ENCODE measurements around the gene SYNPR.
"Not testable (repeated sequence)": the region's sequence is repeated elsewhere in the genome, so short reads cannot be mapped to it uniquely, and the experiment has no call there.

The SYNPR gene

GRCh38 chr3:63278171-63279004 lies at the start of gene SYNPR:
Gene SYNPR, plus strand, starts transcription at chr3:63278308.
- DNase-seq, result no peak

DNA sequence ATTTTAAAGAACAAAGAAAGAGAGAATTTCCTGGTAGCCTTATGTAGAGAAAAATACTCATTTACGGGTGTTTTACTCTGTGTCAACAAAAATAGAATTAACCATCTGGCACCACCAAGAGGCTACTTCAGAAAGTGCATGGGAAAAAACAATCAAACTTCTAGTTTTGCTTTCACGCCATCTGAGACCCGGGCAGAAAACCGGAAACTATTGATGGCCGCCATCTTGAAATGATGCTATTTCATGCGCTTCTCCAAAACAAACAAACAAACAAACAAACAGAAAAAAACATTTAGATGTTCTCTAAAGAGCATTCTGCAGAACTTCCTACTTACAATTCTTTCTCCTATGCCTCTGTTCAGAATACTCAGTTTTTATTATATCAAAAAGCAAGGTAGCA lies 49.4 kb upstream of the SYNPR start:
- DNase-seq, result no peak

DNA sequence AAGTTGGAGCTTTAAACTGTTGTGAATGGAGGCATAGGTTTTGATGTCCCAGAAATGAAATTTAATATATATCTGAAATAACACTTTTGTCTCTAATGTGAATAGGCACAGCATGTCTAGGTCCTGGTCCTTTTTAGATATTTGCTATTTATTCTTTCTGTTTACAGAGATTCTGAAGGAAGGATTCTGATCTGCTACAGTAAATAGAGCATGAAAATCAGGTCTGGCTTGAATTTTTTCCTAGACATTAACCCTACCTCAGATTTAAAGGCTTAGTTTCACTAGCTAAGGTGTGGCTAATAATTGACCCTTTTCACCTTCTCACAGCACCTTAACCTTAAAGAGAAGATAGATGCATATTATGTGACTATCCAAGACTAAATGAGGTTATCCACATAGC lies 48.0 kb upstream of the SYNPR start:
- no peak for DNase-seq

- no peak for DNase-seq
These were observed 46.5 kb upstream of the SYNPR start for GRCh38 chr3:63231643-63232042.

DNA sequence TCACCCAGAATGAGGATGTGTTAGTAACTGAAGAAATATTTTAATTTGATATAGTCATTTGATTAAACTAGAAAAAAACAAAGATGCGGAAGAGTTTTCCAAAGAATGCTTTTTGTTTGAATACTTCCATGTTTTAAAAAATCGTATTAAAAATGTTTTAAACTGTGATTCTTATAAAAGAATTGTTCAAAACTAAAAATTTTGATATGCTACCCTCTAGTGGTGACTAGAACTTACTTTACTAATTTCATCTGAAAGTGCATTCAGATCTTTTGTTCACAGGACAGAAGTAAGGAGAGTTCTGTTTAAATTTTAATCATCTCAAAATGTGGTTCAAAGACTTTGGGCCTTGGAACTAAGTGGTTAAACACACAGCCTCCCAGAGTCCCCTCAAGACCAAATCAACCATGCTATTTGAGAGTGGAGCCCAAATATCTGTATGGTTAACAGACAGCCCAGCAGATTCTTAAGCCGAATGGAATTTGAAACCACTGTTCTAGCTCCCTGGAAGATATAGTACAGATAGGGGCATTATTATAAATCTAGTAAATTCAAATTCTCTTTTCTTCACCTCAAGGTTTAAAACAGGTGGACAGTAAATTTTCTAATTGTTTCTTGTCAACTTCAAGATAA lies 45.2 kb upstream of the SYNPR start:
- DNase-seq, result no peak

GRCh38 chr3:63240381-63240902 lies 37.7 kb upstream of the SYNPR start:
- DNase-seq, result no peak

DNA sequence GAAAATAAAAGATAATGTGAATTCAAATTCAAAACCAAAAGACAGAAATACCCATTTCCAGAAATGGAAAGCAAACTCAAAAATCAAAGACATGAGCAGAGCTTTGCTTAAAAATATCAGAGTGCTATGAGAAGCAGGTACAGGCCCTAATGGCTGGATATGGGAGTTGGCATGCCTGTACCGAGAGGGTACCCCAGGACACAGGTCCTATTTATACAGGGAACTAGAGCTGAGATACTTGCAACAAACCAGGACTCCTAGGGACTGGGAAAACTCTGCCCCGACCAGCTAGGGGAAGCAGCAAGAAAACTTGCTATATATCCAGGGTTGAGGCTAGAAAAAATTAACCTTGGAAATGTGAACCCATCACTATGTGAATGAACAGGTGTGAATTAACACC lies 36.0 kb upstream of the SYNPR start:
- no peak for DNase-seq

- no peak for DNase-seq
These were observed 33.6 kb upstream of the SYNPR start for GRCh38 chr3:63244486-63244885.

DNA sequence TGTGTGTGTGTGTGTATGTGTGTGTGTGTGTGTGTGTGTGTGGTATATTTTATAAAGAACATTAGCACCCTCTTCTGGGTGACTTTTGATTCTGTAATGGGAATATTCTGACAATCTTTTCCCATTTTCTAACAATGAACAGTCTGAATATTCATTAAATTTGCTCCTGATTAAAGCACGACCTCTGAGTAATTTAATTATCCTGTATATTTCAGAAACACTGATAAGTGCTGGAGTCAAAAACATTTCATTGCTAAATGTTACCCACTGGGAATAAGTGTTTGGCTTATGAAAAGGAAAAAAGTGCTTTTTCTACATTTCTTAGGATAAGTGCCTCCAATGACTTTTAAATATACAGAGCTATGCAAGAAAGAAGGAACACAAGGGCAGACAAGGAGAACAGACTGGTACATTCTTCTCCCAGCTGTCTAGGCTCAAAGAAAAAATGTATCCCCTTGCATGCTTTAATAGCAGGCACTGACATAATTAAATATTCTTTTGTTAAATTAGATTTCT lies 32.3 kb upstream of the SYNPR start:
- DNase-seq, result no peak

GRCh38 chr3:63248015-63248414 lies 30.1 kb upstream of the SYNPR start:
- DNase-seq, result no peak

DNA sequence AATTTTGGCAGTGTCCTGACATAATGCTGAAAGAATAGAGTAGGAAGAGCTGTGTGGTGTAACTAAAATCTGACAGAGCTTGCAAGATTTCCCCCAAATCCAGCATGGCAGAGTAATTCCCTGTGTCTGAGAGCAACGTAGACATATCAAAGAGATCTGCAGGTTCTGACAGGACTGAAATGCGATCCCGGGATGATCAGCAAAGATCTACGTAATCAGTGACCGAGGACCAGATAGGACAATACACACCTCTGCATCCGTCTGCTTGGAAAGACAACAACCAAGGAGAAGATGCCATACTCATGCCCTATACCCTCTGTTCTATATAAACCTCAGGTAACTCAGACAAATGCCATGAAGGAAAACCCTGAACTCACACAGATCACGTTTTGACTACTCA lies 26.6 kb upstream of the SYNPR start:
- DNase-seq, result no peak

DNA sequence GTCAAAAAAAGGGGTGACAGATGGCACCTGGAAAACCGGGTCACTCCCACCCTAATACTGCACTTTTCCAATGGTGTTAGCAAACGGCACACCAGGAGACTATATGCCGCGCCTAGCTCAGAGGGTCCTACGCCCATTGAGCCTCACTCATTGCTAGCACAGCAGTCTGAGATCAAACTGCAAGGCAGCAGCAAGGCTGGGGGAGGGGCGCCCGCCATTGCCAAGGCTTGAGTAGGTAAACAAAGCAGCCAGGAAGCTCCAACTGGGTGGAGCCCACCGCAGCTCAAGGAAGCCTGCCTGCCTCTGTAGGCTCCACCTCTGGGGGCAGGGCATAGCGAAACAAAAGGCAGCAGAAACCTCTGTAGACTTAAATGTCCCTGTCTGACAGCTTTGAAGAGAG lies 22.3 kb upstream of the SYNPR start:
- not testable (repeated sequence) for DNase-seq

DNA sequence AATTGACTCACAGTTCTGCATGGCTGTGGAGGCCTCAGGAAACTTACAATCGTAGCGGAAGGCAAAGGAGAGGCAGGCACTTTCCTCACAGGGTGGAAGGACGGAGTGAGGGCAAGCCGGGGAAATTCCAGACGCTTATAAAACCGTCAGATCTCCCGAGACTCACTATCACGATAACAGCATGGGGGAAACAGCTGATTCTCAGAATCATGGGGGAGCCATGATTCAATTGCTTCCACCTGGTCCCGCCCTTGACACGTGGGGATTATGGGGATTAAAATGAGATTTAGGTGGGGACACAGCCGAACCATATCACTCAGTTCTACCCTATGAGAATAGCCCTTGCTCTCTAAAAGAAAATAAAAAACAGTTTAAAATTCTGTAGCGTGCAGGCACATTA lies 13.4 kb upstream of the SYNPR start:
- no peak for DNase-seq

DNA sequence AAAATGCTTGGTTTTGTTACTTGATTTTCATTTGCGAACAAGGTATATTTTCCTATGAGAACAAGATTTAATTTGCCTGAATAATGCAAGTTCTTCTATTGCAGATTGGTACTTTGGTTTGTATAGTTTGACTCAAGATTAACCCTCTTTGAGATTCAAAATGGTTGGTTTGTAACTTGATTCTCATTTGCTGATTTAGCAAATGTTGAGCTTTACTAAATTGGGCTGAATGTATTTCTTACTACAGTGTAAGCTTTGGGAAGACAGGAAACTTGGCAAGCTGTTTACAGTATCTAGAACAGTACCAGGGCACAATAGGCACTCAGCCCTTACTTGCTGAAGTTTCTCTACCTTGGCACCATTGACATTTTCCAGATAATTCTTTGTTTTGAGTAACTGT lies 3.7 kb upstream of the SYNPR start:
- DNase-seq, result no peak

- DNase-seq, result no peak
These were observed 1.1 kb downstream of the SYNPR start for GRCh38 chr3:63279005-63279841.

DNA sequence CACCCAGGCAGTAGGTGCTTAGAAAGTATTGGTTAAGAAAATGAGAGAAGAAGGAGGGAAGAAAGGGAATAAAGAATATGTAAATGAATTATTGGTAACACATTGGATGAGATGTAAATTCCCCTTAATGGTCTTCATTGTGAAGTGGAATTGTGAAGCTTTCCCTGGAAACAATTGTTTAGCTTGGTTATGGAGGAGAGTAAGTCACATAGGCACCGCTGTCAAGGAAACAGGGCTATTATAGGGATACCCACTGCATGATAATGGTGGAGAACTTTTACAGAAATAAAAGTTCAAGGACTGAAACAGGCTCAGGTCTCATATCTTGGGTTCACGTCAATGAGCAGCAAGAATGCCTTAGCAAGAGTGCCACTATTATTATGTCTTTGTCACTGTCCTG lies 9.5 kb downstream of the SYNPR start:
- no peak for DNase-seq

GRCh38 chr3:63290686-63291085 lies 12.6 kb downstream of the SYNPR start:
- no peak for DNase-seq

GRCh38 chr3:63294332-63294731 lies 16.2 kb downstream of the SYNPR start:
- DNase-seq, result no peak

- no peak for DNase-seq
These were observed 17.2 kb downstream of the SYNPR start for GRCh38 chr3:63295356-63295755.

- DNase-seq, result no peak
These were observed 17.7 kb downstream of the SYNPR start for GRCh38 chr3:63295806-63296205.

DNA sequence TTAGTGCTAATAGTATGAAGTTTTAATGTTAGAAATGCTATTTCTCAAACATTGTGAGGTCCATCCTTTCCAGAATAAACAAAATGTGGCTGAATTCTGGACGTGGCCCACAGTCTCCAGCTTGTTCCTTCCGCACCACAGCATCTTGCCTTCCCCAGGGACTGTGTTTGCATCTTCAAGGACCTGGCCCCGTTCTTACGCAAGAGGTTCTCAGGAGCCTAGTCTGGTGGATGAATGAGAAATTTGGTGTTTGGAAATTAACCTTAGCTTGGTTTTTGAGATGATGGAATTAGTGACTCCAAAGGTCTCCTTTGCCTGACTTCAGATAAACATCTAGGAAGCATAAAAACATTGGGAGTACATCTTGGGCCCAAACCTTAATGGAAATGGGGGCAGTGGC lies 18.1 kb downstream of the SYNPR start:
- no peak for DNase-seq

- DNase-seq, result no peak
These were observed 25.1 kb downstream of the SYNPR start for GRCh38 chr3:63303238-63303637.

DNA sequence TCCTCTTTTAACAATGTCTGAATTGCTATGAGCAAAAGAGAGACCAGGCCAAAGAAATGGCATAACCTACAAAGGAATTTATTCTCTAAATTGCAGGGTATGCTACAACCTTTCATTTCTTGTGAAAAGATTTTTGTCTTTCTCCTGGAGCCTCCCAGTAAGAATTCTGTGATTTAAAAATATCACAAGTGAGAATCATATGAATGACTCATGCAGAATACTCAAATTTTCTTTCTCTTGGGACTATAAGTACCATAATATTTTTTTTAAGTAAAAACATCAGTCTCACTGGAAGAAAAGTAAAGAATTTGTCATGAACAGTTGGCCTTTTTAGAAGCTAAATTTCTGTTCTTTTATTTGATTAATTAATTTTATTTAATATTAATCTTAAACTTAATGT lies 26.3 kb downstream of the SYNPR start:
- no peak for DNase-seq
